ENCODE results near the gene C5. TPM values are rescaled to one million over a fixed set of nuclear protein-coding genes. Genes with fewer than 3 reads are reported as not detected.

Gene C5
- total RNA-seq, 2 experiments from 2014 or later = 1.9 to 3.4 TPM

DNA sequence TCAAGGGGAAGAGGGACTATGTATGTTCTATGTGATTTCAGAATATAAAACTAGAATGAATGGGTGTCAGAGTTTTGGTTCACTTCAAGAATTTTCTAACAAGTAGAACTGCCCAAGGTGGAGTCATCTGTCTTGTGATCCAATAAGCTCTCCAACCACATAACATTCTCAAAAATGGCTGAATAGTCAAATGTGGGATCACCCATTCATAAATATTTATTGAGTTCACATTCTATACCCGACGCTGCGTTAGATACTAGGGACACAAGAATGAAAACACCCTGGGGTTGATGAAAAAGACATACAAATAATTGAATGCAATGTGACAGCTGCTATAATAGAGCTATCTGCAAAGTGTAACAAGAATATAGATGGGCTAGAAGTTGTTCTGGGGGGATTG lies 88.1 kb downstream of the C5 start:
- no peak overlapping the region for H3K27ac Mint-ChIP-seq
- no peaks in the 10 kb centered on the region for H3K9me3 Mint-ChIP-seq
- ChIA-PET POLR2A (interaction anchor here (0.9 to 1.2 kb wide), 2 partner anchors 20 to 21 kb away, joined by 3 read pairs; no protein-coding TSS in a partner anchor), CTCF (interaction anchor here (0.5 to 4.3 kb wide), 3 partner anchors 19 to 204 kb away, joined by 3 to 25 read pairs (median 4); no protein-coding TSS in a partner anchor)
- peaks cover 3% of the 10 kb centered on the region for H3K27me3 Mint-ChIP-seq
- intact Hi-C loops (cut with micrococcal nuclease) = no loop called here
- no peak for DNase-seq
- TF ChIP-seq, protein P1, sequence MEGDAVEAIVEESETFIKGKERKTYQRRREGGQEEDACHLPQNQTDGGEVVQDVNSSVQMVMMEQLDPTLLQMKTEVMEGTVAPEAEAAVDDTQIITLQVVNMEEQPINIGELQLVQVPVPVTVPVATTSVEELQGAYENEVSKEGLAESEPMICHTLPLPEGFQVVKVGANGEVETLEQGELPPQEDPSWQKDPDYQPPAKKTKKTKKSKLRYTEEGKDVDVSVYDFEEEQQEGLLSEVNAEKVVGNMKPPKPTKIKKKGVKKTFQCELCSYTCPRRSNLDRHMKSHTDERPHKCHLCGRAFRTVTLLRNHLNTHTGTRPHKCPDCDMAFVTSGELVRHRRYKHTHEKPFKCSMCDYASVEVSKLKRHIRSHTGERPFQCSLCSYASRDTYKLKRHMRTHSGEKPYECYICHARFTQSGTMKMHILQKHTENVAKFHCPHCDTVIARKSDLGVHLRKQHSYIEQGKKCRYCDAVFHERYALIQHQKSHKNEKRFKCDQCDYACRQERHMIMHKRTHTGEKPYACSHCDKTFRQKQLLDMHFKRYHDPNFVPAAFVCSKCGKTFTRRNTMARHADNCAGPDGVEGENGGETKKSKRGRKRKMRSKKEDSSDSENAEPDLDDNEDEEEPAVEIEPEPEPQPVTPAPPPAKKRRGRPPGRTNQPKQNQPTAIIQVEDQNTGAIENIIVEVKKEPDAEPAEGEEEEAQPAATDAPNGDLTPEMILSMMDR (IDR thresholded peaks at IDR 0.05) = no peak
- no peaks in the 10 kb centered on the region for H3K4me1 Mint-ChIP-seq (ENCODE audit: low read depth)
- no peak overlapping the region for H3K4me3 Mint-ChIP-seq
- no peaks in the 10 kb centered on the region for H3K36me3 Mint-ChIP-seq (ENCODE audit: low read depth)
- ATAC-seq = no peak

- H3K9me3 Mint-ChIP-seq = no peaks in the 10 kb centered on the region
- ChIA-PET CTCF (interaction anchor here (0.7 to 4.3 kb wide), 5 partner anchors 9 to 204 kb away, joined by 3 to 25 read pairs (median 5); no protein-coding TSS in a partner anchor), POLR2A (interaction anchor here (0.9 to 1.4 kb wide), 2 partner anchors 11 to 70 kb away, joined by 3 read pairs; no protein-coding TSS in a partner anchor)
- H3K36me3 Mint-ChIP-seq (ENCODE audit: low read depth) = no peaks in the 10 kb centered on the region
- no peak for ATAC-seq
- H3K4me1 Mint-ChIP-seq (ENCODE audit: low read depth) = no peaks in the 10 kb centered on the region
- intact Hi-C loops (cut with micrococcal nuclease) = no loop called here
- TF ChIP-seq, protein P1 (IDR thresholded peaks at IDR 0.05) = no peak
- no peak overlapping the region for H3K27ac Mint-ChIP-seq
- no peak overlapping the region for H3K4me3 Mint-ChIP-seq
- no peak for DNase-seq
- H3K27me3 Mint-ChIP-seq = no peaks in the 10 kb centered on the region
Measured at GRCh38 chr9:120960001-120960400, 90.1 kb downstream of the C5 start.

GRCh38 chr9:120956862-120957261 lies 93.2 kb downstream of the C5 start:
- no peak for ATAC-seq
- POLR2A ChIA-PET = interaction anchor here (0.6 kb wide), 1 partner anchor 162 kb away, joined by 3 read pairs; no protein-coding TSS in a partner anchor
- no peaks in the 10 kb centered on the region for H3K36me3 Mint-ChIP-seq (ENCODE audit: low read depth)
- H3K4me3 Mint-ChIP-seq = no peak overlapping the region
- intact Hi-C loops (cut with micrococcal nuclease) = no loop called here
- TF ChIP-seq, protein P1 (IDR thresholded peaks at IDR 0.05) = no peak
- no peak for DNase-seq
- H3K27ac Mint-ChIP-seq = no peak overlapping the region
- no peaks in the 10 kb centered on the region for H3K4me1 Mint-ChIP-seq (ENCODE audit: low read depth)
- no peaks in the 10 kb centered on the region for H3K27me3 Mint-ChIP-seq
- CTCF ChIA-PET = interaction anchor here (1.3 kb wide), 1 partner anchor 24 kb away, joined by 6 read pairs; no protein-coding TSS in a partner anchor
- no peaks in the 10 kb centered on the region for H3K9me3 Mint-ChIP-seq

- Mint-ChIP-seq H3K27ac (no peak overlapping the region), H3K27me3 (no peaks in the 10 kb centered on the region), H3K4me1 (ENCODE audit: low read depth) (no peaks in the 10 kb centered on the region), H3K9me3 (no peaks in the 10 kb centered on the region), H3K4me3 (no peak overlapping the region), H3K36me3 (ENCODE audit: low read depth) (no peaks in the 10 kb centered on the region)
- CTCF ChIA-PET = interaction anchor here (1.3 to 3.0 kb wide), 3 partner anchors 15 to 29 kb away, joined by 3 to 9 read pairs (median 4); no protein-coding TSS in a partner anchor
- DNase-seq = no peak
- TF ChIP-seq, protein P1 (IDR thresholded peaks at IDR 0.05) = no peak
- POLR2A ChIA-PET = no interaction called here
- ATAC-seq = no peak
- intact Hi-C loops (cut with micrococcal nuclease) = no loop called here
Measured at GRCh38 chr9:120951960-120952618, 98.0 kb downstream of the C5 start.

All from activated CD8-positive, alpha-beta T cell treated with anti-CD3 and anti-CD28 coated beads for 36 hours (primary cell).